Measurements from ENCODE around the gene MCF2L. TPM values are rescaled to one million over a fixed set of nuclear protein-coding genes. Genes with fewer than 3 reads are reported as not detected.

Gene MCF2L
- total RNA-seq, 1 experiment from 2014 or later: not detected

- CTCF ChIA-PET: interaction anchor here (0.6 to 1.4 kb wide), 3 partner anchors 26 to 244 kb away, joined by 3 read pairs; no protein-coding TSS in a partner anchor
- no peaks in the 10 kb centered on the region for H3K27me3 Mint-ChIP-seq (ENCODE audit: insufficient read depth, unreplicated experiment)
- no peak overlapping the region for H3K27ac Mint-ChIP-seq (ENCODE audit: low read depth, unreplicated experiment)
- H3K9me3 Mint-ChIP-seq (ENCODE audit: unreplicated experiment): no peaks in the 10 kb centered on the region
- no TSS peak for BruUV-seq (replicated peaks)
- H3K4me1 Mint-ChIP-seq (ENCODE audit: insufficient read depth, unreplicated experiment): no peaks in the 10 kb centered on the region
- TF ChIP-seq, protein P1, sequence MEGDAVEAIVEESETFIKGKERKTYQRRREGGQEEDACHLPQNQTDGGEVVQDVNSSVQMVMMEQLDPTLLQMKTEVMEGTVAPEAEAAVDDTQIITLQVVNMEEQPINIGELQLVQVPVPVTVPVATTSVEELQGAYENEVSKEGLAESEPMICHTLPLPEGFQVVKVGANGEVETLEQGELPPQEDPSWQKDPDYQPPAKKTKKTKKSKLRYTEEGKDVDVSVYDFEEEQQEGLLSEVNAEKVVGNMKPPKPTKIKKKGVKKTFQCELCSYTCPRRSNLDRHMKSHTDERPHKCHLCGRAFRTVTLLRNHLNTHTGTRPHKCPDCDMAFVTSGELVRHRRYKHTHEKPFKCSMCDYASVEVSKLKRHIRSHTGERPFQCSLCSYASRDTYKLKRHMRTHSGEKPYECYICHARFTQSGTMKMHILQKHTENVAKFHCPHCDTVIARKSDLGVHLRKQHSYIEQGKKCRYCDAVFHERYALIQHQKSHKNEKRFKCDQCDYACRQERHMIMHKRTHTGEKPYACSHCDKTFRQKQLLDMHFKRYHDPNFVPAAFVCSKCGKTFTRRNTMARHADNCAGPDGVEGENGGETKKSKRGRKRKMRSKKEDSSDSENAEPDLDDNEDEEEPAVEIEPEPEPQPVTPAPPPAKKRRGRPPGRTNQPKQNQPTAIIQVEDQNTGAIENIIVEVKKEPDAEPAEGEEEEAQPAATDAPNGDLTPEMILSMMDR (IDR thresholded peaks at IDR 0.05; ENCODE audit: unreplicated experiment): no peak
- no peaks in the 10 kb centered on the region for H3K36me3 Mint-ChIP-seq (ENCODE audit: insufficient read depth, unreplicated experiment)
- POLR2A ChIA-PET: no interaction called here
- no peak overlapping the region for H3K4me3 Mint-ChIP-seq (ENCODE audit: unreplicated experiment)
- intact Hi-C loops (cut with micrococcal nuclease): no loop called here
- DNase-seq (ENCODE audit: unreplicated experiment): no peak
These were observed 91.7 kb downstream of the MCF2L start for GRCh38 chr13:113060557-113061270.

- no peak for DNase-seq (ENCODE audit: unreplicated experiment)
- no peak overlapping the region for H3K4me3 Mint-ChIP-seq (ENCODE audit: unreplicated experiment)
- H3K36me3 Mint-ChIP-seq (ENCODE audit: insufficient read depth, unreplicated experiment): no peaks in the 10 kb centered on the region
- no TSS peak for BruUV-seq (replicated peaks)
- H3K9me3 Mint-ChIP-seq (ENCODE audit: unreplicated experiment): no peaks in the 10 kb centered on the region
- no peak overlapping the region for H3K27ac Mint-ChIP-seq (ENCODE audit: low read depth, unreplicated experiment)
- ChIA-PET CTCF (interaction anchor here (0.6 kb wide), 1 partner anchor 243 kb away, joined by 3 read pairs; no protein-coding TSS in a partner anchor), POLR2A (interaction anchor here (0.5 kb wide), 1 partner anchor 751 kb away, joined by 4 read pairs; no protein-coding TSS in a partner anchor)
- intact Hi-C loops (cut with micrococcal nuclease): no loop called here
- H3K4me1 Mint-ChIP-seq (ENCODE audit: insufficient read depth, unreplicated experiment): no peaks in the 10 kb centered on the region
- no peaks in the 10 kb centered on the region for H3K27me3 Mint-ChIP-seq (ENCODE audit: insufficient read depth, unreplicated experiment)
- TF ChIP-seq, protein P1 (IDR thresholded peaks at IDR 0.05; ENCODE audit: unreplicated experiment): no peak
These were observed 92.2 kb downstream of the MCF2L start for GRCh38 chr13:113061271-113061625.

DNA sequence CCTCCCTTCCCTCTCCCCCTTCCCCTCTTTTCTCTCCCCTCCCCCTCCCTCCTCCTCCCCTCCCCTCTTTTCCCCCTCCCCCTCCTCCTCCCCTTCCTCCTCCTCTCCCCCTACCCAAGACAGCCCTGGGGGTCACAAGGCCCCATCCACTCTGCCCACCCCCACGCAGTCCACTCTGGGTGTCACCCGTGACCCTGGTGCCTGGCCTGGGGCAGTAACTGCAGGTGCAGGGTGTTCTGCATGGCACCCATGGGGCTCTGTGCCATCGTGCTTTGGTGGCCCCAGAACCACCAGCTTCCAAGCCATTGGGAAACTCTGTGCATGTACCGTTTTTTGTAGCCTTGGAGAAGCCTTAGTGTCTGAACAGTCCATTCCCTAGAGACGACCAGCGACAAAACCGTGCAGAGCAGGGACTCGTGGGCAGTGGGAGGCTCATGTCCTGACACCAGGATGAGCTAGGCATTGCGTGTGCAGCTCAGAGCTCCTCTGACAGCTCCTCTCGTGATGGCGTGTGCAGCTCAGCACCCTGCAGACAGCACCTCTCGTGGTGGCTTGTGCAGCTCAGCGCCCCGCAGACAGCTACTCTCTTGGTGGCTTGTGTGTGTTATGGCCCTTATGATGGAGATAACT, 92.9 kb downstream of the MCF2L start:
- H3K4me1 Mint-ChIP-seq (ENCODE audit: insufficient read depth, unreplicated experiment): no peaks in the 10 kb centered on the region
- TF ChIP-seq, protein P1 (IDR thresholded peaks at IDR 0.05; ENCODE audit: unreplicated experiment): no peak
- intact Hi-C loops (cut with micrococcal nuclease): no loop called here
- CTCF ChIA-PET: no interaction called here
- no peak for DNase-seq (ENCODE audit: unreplicated experiment)
- POLR2A ChIA-PET: interaction anchor here (0.5 kb wide), 2 partner anchors 247 to 751 kb away, joined by 3 to 4 read pairs; no protein-coding TSS in a partner anchor
- H3K27me3 Mint-ChIP-seq (ENCODE audit: insufficient read depth, unreplicated experiment): no peaks in the 10 kb centered on the region
- no peak overlapping the region for H3K27ac Mint-ChIP-seq (ENCODE audit: low read depth, unreplicated experiment)
- H3K36me3 Mint-ChIP-seq (ENCODE audit: insufficient read depth, unreplicated experiment): no peaks in the 10 kb centered on the region
- H3K9me3 Mint-ChIP-seq (ENCODE audit: unreplicated experiment): no peaks in the 10 kb centered on the region
- H3K4me3 Mint-ChIP-seq (ENCODE audit: unreplicated experiment): no peak overlapping the region
- no TSS peak for BruUV-seq (replicated peaks)

DNA sequence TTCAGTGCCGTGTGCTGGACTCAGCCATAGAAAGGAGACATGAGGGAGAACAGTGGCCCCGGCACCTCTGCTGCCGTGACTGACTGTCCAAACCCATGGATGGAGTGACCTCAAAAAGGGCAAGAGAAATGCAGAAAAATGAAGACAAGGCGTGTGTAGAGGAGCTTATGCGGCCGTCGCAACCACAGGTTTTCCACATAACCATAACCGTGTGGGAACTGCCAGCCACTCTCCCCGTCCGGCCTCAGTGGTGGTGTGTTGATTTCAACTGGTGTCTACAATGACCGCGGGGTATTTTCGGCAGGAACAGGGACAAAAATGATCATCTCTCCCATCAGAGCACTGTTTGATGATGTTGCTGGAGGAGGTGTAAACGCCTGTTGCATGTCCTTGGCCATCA, 93.7 kb downstream of the MCF2L start:
- intact Hi-C loops (cut with micrococcal nuclease): no loop called here
- CTCF ChIA-PET: no interaction called here

More for the DNA sequence above, 93.7 kb downstream of the MCF2L start:
- Mint-ChIP-seq H3K27ac (ENCODE audit: low read depth, unreplicated experiment) (no peak overlapping the region), H3K36me3 (ENCODE audit: insufficient read depth, unreplicated experiment) (no peaks in the 10 kb centered on the region), H3K9me3 (ENCODE audit: unreplicated experiment) (no peaks in the 10 kb centered on the region), H3K27me3 (ENCODE audit: insufficient read depth, unreplicated experiment) (no peaks in the 10 kb centered on the region), H3K4me1 (ENCODE audit: insufficient read depth, unreplicated experiment) (no peaks in the 10 kb centered on the region), H3K4me3 (ENCODE audit: unreplicated experiment) (no peak overlapping the region)
- BruUV-seq (replicated peaks): no TSS peak
- no peak for DNase-seq (ENCODE audit: unreplicated experiment)
- POLR2A ChIA-PET: interaction anchor here (0.5 kb wide), 1 partner anchor 247 kb away, joined by 3 read pairs; no protein-coding TSS in a partner anchor
- TF ChIP-seq, protein P1 (IDR thresholded peaks at IDR 0.05; ENCODE audit: unreplicated experiment): no peak
